ENCODE results near the gene RAB15. TPM values are rescaled to one million over a fixed set of nuclear protein-coding genes. Genes with fewer than 3 reads are reported as not detected.

RAB15 gene
- total RNA-seq: 1 to 10 TPM; 4.9 to 5.7 TPM

DNA sequence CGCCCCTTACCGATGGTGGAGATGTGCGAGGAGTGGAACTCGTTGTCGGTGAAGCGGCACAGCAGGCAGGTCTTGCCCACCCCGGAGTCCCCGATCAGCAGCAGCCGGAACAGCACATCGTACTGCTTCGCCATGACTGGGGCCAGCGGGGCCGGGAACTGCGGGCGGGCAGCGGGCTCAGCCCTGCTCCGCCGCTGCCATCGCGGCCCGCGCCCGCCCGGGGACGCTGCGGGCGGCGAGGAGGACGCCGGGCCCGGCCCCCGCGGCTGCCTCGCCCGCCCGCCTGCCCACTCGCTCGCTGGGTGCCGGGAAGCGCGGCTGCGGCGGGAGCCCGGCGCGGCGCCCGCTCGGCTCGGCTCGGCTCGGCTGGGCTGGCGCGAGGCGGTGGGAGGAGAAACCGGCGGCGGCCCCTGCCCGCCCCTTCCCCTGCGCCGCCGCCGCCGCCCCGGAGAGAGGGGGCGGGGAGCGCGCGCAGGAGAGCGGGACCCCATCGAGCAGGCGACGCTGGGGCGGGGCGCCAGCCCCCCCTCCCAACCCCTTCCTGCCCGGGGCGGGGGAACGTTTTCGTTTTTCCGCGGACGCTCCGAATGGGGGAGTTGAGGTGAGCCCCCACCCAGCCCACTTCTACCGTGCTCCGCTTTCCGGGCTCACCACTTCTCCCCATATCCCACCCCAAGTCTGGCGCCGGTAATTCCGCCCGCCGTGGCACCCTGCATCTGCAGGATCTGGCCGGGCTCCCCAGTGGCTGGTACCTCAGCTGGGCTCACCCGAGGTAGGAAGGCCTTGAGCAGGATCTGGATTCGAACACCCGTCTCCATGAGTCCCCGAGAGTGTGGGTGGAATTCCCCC lies at the start of gene RAB15:
TSS of gene RAB15 (minus strand) at position 394 of the 849 bp plus-strand sequence. CDS start at position 134, 260 bp downstream.
- H3K9me3 Mint-ChIP-seq: no peaks in the 10 kb centered on the region
- peak; percentile 39 for DNase-seq
- H3K4me1 Mint-ChIP-seq: peaks cover 13% of the 10 kb centered on the region
- ChIA-PET CTCF (interaction anchor here (0.7 to 1.4 kb wide), 3 partner anchors 9 to 90 kb away, joined by 3 to 4 read pairs (median 3); no protein-coding TSS in a partner anchor), POLR2A (no interaction called here)
- H3K27ac Mint-ChIP-seq: peak within 1 kb of the TSS; percentile 73
- peaks cover 7% of the 10 kb centered on the region for H3K27me3 Mint-ChIP-seq
- H3K4me3 Mint-ChIP-seq: peak within 1 kb of the TSS; percentile 78
- H3K36me3 Mint-ChIP-seq (ENCODE audit: low read depth): no peaks in the 10 kb centered on the region

DNA sequence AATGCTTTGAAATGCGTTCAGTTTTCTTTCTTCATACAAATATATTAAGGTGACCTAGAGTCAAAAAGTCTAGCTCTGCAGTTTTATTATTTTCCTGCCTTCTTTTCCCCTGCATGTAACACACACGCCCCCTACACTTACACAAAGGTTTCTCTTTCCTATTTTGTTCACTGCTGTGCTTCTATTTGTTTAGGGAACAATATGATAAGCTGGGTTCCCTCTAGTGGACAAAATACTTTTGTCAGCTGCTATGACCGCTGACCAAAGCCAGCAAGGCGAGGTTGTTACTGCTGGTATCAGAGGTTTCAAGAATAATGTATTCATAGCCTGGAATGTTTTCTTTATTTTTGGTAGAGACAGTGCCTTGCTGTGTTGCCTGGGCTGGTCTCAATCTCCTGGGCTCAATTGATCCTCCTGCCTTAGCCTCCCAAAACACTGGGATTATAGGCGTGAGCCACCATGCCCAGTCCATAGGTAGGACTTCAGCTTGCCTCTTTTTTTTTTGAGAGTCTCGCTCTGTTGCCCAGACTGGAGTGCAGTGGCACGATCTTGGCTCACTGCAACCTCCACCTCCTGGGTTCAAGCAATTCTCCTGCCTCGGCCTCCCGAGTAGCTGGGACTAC lies 47.9 kb upstream of the RAB15 start:
- ChIA-PET CTCF (interaction anchor here (0.6 to 1.6 kb wide), 11 partner anchors 14 to 237 kb away, joined by 3 to 4 read pairs (median 3); partner anchors contain the start of gene FNTB), POLR2A (no interaction called here)
- Mint-ChIP-seq H3K9me3 (no peaks in the 10 kb centered on the region), H3K27ac (no peak overlapping the region), H3K27me3 (no peaks in the 10 kb centered on the region), H3K4me1 (peaks cover 2% of the 10 kb centered on the region), H3K4me3 (no peak overlapping the region), H3K36me3 (ENCODE audit: low read depth) (peaks cover 6% of the 10 kb centered on the region)
- DNase-seq: no peak

DNA sequence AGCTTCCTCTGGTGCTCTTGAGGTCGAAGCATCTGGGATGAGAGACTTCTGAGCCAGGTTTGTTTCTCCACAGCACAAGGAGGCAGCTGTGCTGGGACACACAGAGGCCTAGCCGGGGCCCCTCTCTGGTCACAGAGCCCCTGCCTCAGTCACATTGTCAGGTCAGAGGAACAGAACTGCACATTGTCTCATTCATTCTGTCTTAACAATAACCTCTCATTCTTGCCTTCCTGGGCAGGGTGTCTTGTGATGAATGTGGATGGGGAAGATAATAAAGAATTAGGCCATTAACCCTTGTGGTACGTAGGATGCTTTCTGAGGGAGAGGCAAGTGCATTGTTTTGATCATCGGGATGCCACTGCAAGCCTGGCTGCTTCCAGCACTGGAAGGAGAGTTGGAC lies 44.3 kb upstream of the RAB15 start:
- no peak for DNase-seq
- no peaks in the 10 kb centered on the region for H3K27me3 Mint-ChIP-seq
- ChIA-PET POLR2A (no interaction called here), CTCF (no interaction called here)
- peaks cover 2% of the 10 kb centered on the region for H3K4me1 Mint-ChIP-seq
- H3K27ac Mint-ChIP-seq: no peak overlapping the region
- H3K36me3 Mint-ChIP-seq (ENCODE audit: low read depth): peaks cover 11% of the 10 kb centered on the region
- no peaks in the 10 kb centered on the region for H3K9me3 Mint-ChIP-seq
- no peak overlapping the region for H3K4me3 Mint-ChIP-seq

DNA sequence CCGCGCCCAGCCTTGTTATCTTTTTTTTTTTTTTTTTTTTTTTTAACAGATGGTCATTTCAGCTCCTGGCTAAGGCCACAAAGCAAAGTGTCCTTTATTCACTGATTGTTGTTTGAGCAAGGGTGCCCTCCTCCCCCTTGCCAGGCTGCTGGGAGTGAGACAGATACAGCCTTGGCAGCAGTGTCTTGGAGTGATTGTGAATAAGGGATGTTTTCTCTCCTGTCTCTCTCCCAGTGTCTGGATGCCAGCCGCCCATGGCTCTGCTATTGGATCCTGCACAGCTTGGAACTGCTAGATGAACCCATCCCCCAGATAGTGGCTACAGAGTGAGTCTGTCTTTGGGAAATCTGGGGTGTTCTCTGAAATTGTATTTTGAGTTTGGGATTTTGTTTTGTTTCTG lies 43.3 kb upstream of the RAB15 start:
- ChIA-PET POLR2A (interaction anchor here (0.6 kb wide), 1 partner anchor 8 kb away, joined by 3 read pairs; no protein-coding TSS in a partner anchor), CTCF (interaction anchor here (0.6 kb wide), 2 partner anchors 45 to 1027 kb away, joined by 3 read pairs; no protein-coding TSS in a partner anchor)
- H3K36me3 Mint-ChIP-seq (ENCODE audit: low read depth): peaks cover 11% of the 10 kb centered on the region

DNA sequence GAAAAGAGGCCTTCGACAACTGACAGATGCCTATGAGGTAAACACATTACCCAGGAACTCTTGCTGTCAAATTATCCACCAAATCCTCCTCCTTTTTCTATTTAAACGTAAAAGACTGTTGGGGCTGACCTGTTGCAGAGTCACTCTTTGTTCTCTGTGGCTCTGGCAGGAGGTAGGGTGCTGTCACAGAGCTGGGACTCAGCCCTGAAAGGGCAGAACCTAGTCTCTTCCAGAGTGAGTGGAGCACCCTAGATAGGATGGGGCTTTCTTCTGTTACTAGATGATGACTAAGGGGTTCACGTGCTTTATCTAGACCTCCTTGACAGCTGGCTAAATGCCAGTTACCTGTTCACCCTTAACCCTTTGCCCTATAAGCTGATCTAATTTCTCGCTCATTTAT lies 40.2 kb upstream of the RAB15 start:
- Mint-ChIP-seq H3K27ac (no peak overlapping the region), H3K4me3 (no peak overlapping the region), H3K4me1 (no peaks in the 10 kb centered on the region), H3K9me3 (no peaks in the 10 kb centered on the region), H3K36me3 (ENCODE audit: low read depth) (peaks cover 11% of the 10 kb centered on the region), H3K27me3 (no peaks in the 10 kb centered on the region)
- POLR2A ChIA-PET: no interaction called here
- no peak for DNase-seq
- CTCF ChIA-PET: no interaction called here

More for the DNA sequence above, 43.3 kb upstream of the RAB15 start:
- H3K4me3 Mint-ChIP-seq: no peak overlapping the region
- peaks cover 2% of the 10 kb centered on the region for H3K4me1 Mint-ChIP-seq
- no peaks in the 10 kb centered on the region for H3K9me3 Mint-ChIP-seq
- no peak overlapping the region for H3K27ac Mint-ChIP-seq
- no peaks in the 10 kb centered on the region for H3K27me3 Mint-ChIP-seq
- no peak for DNase-seq

DNA sequence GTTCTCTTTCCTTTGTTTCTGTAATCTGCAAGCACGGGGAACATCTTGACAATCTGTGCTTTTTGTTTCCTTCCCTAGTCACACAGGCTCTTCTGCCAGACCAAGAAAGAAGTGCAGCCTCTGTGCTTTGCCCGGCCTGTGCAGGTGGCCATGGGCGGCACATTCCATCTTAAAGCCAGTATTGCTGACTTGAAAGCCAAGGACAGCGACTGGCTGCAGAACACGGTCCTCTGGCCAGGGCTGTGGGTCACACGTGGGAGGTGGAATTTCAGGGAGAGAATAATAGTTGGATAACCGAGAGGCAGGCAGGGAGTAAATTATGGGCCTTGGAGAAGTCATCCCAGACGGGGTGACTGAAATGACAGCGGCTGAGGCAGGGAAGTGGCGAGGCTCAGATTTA lies 39.4 kb upstream of the RAB15 start:
- no peaks in the 10 kb centered on the region for H3K9me3 Mint-ChIP-seq
- POLR2A ChIA-PET: no interaction called here
- DNase-seq: no peak

DNA sequence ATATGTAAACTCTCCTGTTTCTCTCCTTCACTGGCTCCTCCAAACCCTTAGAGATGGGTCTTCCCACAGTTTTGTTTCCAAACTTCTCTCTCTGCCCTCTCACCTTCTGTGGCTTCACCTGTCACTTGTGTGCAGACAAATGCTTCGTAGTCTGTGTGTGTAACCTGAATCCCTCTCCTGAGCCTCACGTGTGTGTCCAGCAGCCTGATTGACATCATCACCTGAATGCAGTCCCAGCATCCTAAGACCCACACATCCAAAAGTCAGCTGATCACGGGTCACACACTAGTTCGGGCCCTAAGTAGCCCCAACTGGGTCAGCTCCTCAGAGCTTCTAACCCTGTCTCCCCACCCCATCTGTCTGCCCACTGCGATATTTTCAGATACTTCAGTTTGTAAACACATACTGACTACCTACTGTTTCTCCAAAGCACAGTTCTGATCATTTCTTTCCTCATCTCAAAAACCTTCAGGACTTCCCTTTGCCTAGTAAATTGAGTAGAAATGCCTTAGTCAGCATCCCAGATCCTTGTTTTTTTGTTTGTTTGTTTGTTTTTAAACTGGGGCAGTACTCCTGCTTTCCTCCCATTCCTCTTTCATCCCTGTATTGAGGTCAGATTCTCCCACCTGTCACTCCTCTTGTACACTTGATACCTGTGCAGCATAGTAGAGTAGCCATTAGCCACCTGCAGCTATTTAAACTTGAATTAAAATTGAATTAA lies 38.2 kb upstream of the RAB15 start:
- Mint-ChIP-seq H3K4me1 (peaks cover 1% of the 10 kb centered on the region), H3K9me3 (no peaks in the 10 kb centered on the region), H3K27me3 (no peaks in the 10 kb centered on the region), H3K36me3 (ENCODE audit: low read depth) (peaks cover 10% of the 10 kb centered on the region), H3K4me3 (no peak overlapping the region), H3K27ac (no peak overlapping the region)
- ChIA-PET CTCF (interaction anchor here (0.7 to 1.4 kb wide), 2 partner anchors 11 to 30 kb away, joined by 3 to 4 read pairs; no protein-coding TSS in a partner anchor), POLR2A (no interaction called here)
- DNase-seq: no peak

More for the DNA sequence above, 39.4 kb upstream of the RAB15 start:
- Mint-ChIP-seq H3K27ac (no peak overlapping the region), H3K4me3 (no peak overlapping the region), H3K36me3 (ENCODE audit: low read depth) (peaks cover 7% of the 10 kb centered on the region), H3K4me1 (no peaks in the 10 kb centered on the region), H3K27me3 (no peaks in the 10 kb centered on the region)
- CTCF ChIA-PET: interaction anchor here (0.7 kb wide), 1 partner anchor 29 kb away, joined by 4 read pairs; no protein-coding TSS in a partner anchor

DNA sequence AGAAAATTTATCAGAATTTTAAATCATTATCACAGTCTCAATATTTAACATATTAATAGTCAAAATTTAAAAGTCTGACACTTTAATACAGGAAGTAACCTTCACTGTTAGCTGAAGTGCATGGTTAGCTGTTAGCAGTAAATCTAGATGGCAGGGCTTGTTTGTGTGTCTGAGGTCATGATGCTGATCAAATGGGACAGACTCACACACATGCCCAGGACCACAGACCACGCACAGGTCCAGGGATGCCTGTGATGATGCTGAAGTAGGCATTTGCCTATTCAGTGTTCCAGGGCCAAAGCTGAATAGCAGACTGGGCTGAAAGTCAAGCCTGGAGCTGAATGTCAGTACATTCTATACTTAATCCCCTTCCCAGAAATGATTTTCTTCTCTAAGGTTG lies 35.1 kb upstream of the RAB15 start:
- CTCF ChIA-PET: interaction anchor here (1.2 to 1.3 kb wide), 2 partner anchors 13 to 14 kb away, joined by 3 to 4 read pairs; no protein-coding TSS in a partner anchor
- H3K4me1 Mint-ChIP-seq: peaks cover 19% of the 10 kb centered on the region

DNA sequence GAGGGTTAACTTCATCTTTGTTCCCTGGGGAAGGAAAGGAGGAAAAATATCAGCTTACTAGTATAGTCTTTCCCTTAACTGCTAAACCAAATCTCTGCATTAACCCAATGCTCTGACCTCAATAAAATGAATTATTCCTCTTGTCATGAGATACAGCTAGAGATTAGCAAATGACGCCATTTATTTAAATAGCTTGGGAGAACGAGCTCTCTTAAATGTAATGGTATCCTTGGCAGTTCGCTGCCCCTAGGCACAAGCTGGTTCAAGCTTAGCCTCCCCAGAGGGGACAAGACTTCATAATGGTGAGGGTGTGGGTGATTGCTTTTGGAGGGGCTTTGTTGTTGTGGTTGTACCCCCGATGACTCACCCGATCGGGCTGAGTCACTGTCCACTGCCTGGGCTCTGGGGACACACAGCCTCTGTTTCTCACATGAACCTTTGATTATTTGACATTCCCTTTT lies 34.2 kb upstream of the RAB15 start:
- no peak for DNase-seq
- Mint-ChIP-seq H3K36me3 (ENCODE audit: low read depth) (peaks cover 6% of the 10 kb centered on the region), H3K9me3 (no peaks in the 10 kb centered on the region), H3K27ac (no peak overlapping the region), H3K4me1 (peaks cover 22% of the 10 kb centered on the region), H3K27me3 (no peaks in the 10 kb centered on the region), H3K4me3 (no peak overlapping the region)
- ChIA-PET POLR2A (interaction anchor here (0.7 kb wide), 1 partner anchor 364 kb away, joined by 4 read pairs; no protein-coding TSS in a partner anchor), CTCF (interaction anchor here (0.7 to 1.3 kb wide), 3 partner anchors 9 to 162 kb away, joined by 3 to 4 read pairs (median 3); no protein-coding TSS in a partner anchor)

More for the DNA sequence above, 35.1 kb upstream of the RAB15 start:
- H3K4me3 Mint-ChIP-seq: no peak overlapping the region
- POLR2A ChIA-PET: interaction anchor here (0.6 kb wide), 1 partner anchor 8 kb away, joined by 3 read pairs; no protein-coding TSS in a partner anchor
- DNase-seq: no peak
- H3K9me3 Mint-ChIP-seq: no peaks in the 10 kb centered on the region
- H3K27me3 Mint-ChIP-seq: no peaks in the 10 kb centered on the region
- no peak overlapping the region for H3K27ac Mint-ChIP-seq
- H3K36me3 Mint-ChIP-seq (ENCODE audit: low read depth): peaks cover 8% of the 10 kb centered on the region

DNA sequence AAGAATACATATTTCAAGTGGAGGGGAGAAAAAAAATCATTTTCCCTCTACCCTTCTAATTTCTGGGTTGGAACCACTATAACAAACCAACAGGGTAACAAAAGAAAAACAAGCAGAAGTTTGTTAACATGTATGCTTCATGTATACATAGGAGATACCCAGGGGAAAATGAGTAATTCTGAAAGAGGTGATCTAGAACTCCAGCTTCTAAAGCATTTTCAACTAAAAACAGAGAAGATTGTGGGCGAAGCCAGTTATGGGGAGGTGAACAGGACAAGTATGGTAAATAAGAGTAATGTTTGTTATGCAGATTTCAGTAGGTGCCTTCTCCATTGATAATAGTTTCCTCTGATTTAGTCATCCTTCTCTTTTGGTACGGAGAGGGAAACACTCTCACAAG lies 31.3 kb upstream of the RAB15 start:
- no peak overlapping the region for H3K27ac Mint-ChIP-seq
- POLR2A ChIA-PET: no interaction called here
- H3K4me3 Mint-ChIP-seq: no peak overlapping the region
- H3K9me3 Mint-ChIP-seq: no peaks in the 10 kb centered on the region
- CTCF ChIA-PET: no interaction called here
- no peaks in the 10 kb centered on the region for H3K27me3 Mint-ChIP-seq
- peaks cover 22% of the 10 kb centered on the region for H3K4me1 Mint-ChIP-seq
- no peak for DNase-seq
- H3K36me3 Mint-ChIP-seq (ENCODE audit: low read depth): peaks cover 6% of the 10 kb centered on the region

DNA sequence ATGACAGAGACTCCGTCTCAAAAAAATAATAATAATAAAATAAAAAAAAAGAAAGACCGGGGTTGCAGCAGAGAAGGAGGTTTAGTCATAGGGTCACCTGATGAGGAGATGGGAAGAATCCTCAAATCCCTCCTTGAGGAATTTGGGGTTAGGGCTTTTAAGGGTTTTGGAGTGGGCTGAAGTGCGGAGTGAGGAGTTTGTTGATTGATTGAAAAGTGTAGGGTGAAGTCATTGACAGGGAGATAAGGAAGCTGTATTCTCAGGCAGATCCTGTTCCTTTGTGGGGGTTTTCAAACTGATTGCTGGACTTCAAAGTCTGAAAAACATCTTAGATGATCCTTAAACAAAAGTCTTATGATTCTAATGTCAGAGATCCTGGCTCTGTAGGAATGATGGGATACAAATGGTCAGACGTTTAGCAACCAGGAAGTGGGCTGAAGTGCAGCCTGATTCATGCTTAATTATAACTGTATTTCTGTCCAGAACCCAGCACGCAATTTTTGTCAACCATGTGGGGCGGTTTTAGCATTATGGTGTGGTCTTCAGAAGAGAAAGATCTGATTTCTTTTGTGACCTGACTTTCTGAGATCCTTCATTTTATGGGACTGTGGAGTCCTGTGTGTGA lies 30.6 kb upstream of the RAB15 start:
- Mint-ChIP-seq H3K9me3 (no peaks in the 10 kb centered on the region), H3K27me3 (no peaks in the 10 kb centered on the region), H3K27ac (no peak overlapping the region), H3K4me3 (no peak overlapping the region), H3K36me3 (ENCODE audit: low read depth) (peaks cover 6% of the 10 kb centered on the region), H3K4me1 (peaks cover 25% of the 10 kb centered on the region)
- no peak for DNase-seq
- POLR2A ChIA-PET: interaction anchor here (0.6 kb wide), 1 partner anchor 49 kb away, joined by 4 read pairs; no protein-coding TSS in a partner anchor
- CTCF ChIA-PET: no interaction called here

DNA sequence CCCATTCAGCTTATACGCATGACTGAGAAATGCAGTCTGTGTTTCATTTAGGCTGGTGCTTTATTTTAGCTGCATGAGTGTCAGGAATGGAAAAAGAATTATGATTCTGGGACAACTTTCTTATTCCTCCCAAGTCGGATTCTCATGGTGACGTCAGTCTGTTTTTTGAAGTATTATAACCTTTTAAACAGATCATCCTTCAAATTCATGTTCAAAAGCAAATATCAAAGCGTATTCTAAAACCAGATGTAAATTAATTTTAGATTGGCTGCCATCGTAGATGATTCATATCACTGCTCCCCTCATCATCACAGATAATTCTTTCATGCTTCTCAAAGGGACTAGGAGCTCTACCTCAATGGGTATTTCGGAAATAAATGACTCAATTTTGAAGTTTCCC lies 29.6 kb upstream of the RAB15 start:
- Mint-ChIP-seq H3K9me3 (no peaks in the 10 kb centered on the region), H3K36me3 (ENCODE audit: low read depth) (peaks cover 6% of the 10 kb centered on the region), H3K4me1 (peaks cover 32% of the 10 kb centered on the region), H3K4me3 (no peak overlapping the region), H3K27ac (peak overlapping the region; percentile 7), H3K27me3 (no peaks in the 10 kb centered on the region)
- ChIA-PET POLR2A (no interaction called here), CTCF (no interaction called here)
- no peak for DNase-seq
